ENCODE measurements around the gene TSPAN5.

TSPAN5 gene

GRCh38 chr4:98568941-98569663 is 89.3 kb downstream of the TSPAN5 start:
- TF ChIP-seq POLR2AphosphoS5 (IDR thresholded peaks at IDR 0.05; ENCODE audit: low read depth), result no peak
- TF ChIP-seq GABPA (IDR thresholded peaks at IDR 0.05; ENCODE audit: low read depth), result no peak
- no peak for TF ChIP-seq CTCF (IDR thresholded peaks at IDR 0.05; ENCODE audit: insufficient read depth, low read length)
- TF ChIP-seq REST (IDR thresholded peaks at IDR 0.05; ENCODE audit: insufficient replicate concordance, low read depth), result no peak
- no peak for TF ChIP-seq SPI1 (IDR thresholded peaks at IDR 0.05; ENCODE audit: borderline replicate concordance, low read depth)
- DNase-seq (ENCODE audit: low read depth in 1 of 2, low spot score in 1 of 2), result no peak
- no peaks in the 10 kb centered on the region for H3K27me3 ChIP-seq (ENCODE audit: insufficient read depth, poor library complexity, severe bottlenecking)
- H3K4me3 ChIP-seq (replicated peaks; ENCODE audit: insufficient read depth, low read length), result no peak overlapping the region
- no peak overlapping the region for H3K27ac ChIP-seq (replicated peaks)

GRCh38 chr4:98567611-98568010 is 90.8 kb downstream of the TSPAN5 start:
- Histone ChIP-seq H3K27ac (replicated peaks) (no peak overlapping the region), H3K27me3 (ENCODE audit: insufficient read depth, poor library complexity, severe bottlenecking) (no peaks in the 10 kb centered on the region), H3K4me3 (replicated peaks; ENCODE audit: insufficient read depth, low read length) (no peak overlapping the region)
- TF ChIP-seq REST (IDR thresholded peaks at IDR 0.05; ENCODE audit: insufficient replicate concordance, low read depth) (no peak), CTCF (IDR thresholded peaks at IDR 0.05; ENCODE audit: insufficient read depth, low read length) (no peak), POLR2AphosphoS5 (IDR thresholded peaks at IDR 0.05; ENCODE audit: low read depth) (no peak), GABPA (IDR thresholded peaks at IDR 0.05; ENCODE audit: low read depth) (no peak), SPI1 (IDR thresholded peaks at IDR 0.05; ENCODE audit: borderline replicate concordance, low read depth) (no peak)
- DNase-seq (ENCODE audit: low read depth in 1 of 2, low spot score in 1 of 2), result no peak

- Histone ChIP-seq H3K4me3 (replicated peaks; ENCODE audit: insufficient read depth, low read length) (no peak overlapping the region), H3K27me3 (ENCODE audit: insufficient read depth, poor library complexity, severe bottlenecking) (no peaks in the 10 kb centered on the region), H3K27ac (replicated peaks) (no peak overlapping the region)
- DNase-seq (ENCODE audit: low read depth in 1 of 2, low spot score in 1 of 2), result no peak
- TF ChIP-seq POLR2AphosphoS5 (IDR thresholded peaks at IDR 0.05; ENCODE audit: low read depth) (no peak), REST (IDR thresholded peaks at IDR 0.05; ENCODE audit: insufficient replicate concordance, low read depth) (no peak), GABPA (IDR thresholded peaks at IDR 0.05; ENCODE audit: low read depth) (no peak), CTCF (IDR thresholded peaks at IDR 0.05; ENCODE audit: insufficient read depth, low read length) (no peak), SPI1 (IDR thresholded peaks at IDR 0.05; ENCODE audit: borderline replicate concordance, low read depth) (no peak)
Observed at GRCh38 chr4:98566361-98567008, 91.9 kb downstream of the TSPAN5 start.

All from HL-60 (cell line).